OCI-LY7 (cell line): ENCODE measurements around the gene MAPK4. TPM values are rescaled to one million over a fixed set of nuclear protein-coding genes. Genes with fewer than 3 reads are reported as not detected.

Source experiments
- BruUV-seq: library from RNA; stranded (reverse); fragments of 400-500 nt; replicated peaks from 2 replicates; lab custom pipeline; 2021; lab: Mats Ljungman, UMichigan
- CTCF ChIA-PET: fragments of 300-600 bp; sonication (Branson Sonifier 250); formaldehyde crosslinking; loops from one replicate; lab custom pipeline; 2022; ENCODE audit warnings: antibody characterized with exemption; ENCODE audit not compliant: unreplicated experiment; lab: Charles Lee
- POLR2A ChIA-PET: fragments of 300-600 bp; sonication (Branson Sonifier 250); formaldehyde crosslinking; loops from one replicate; lab custom pipeline; 2022; ENCODE audit warnings: antibody characterized with exemption; lab: Charles Lee
- DNase-seq: peaks from one replicate; pipeline ENCODE4 v3.0.0-alpha.2; 2015; ENCODE audit warnings: low spot score
- H2AFZ ChIP-seq: fragments of 200-600 bp; sonication (generic), shearing (Covaris generic); 2 replicates; pipeline ENCODE4 v1.6.1; 2014; ENCODE audit warnings: mild to moderate bottlenecking, antibody characterized with exemption, low read length, moderate library complexity
- H3K27ac ChIP-seq: fragments of 200-600 bp; sonication (generic); 2 replicates; pipeline ENCODE4 v1.5.1; 2014; ENCODE audit warnings: mixed run types, low read depth, mild to moderate bottlenecking, moderate library complexity, low read length, inconsistent platforms; ENCODE audit not compliant: poor library complexity, severe bottlenecking
- H3K36me3 ChIP-seq: fragments of 200-600 bp; sonication (generic); 2 replicates; pipeline ENCODE4 v1.6.1; 2014; ENCODE audit warnings: mild to moderate bottlenecking, antibody characterized with exemption, low read length, moderate library complexity, mixed read lengths; ENCODE audit not compliant: insufficient read depth
- H3K4me1 ChIP-seq: fragments of 200-600 bp; sonication (generic); 2 replicates; pipeline ENCODE4 v1.5.1; 2014; ENCODE audit warnings: mild to moderate bottlenecking, low read length; ENCODE audit not compliant: insufficient read depth, poor library complexity, severe bottlenecking
- H3K4me2 ChIP-seq: fragments of 200-600 bp; sonication (generic); 2 replicates; pipeline ENCODE4 v1.6.1; 2014; ENCODE audit warnings: mild to moderate bottlenecking, low read length
- H3K4me3 ChIP-seq: fragments of 200-600 bp; sonication (generic); 2 replicates; pipeline ENCODE4 v1.5.1; 2014; ENCODE audit warnings: mild to moderate bottlenecking, low read depth, low read length; ENCODE audit not compliant: poor library complexity, severe bottlenecking
- H3K79me2 ChIP-seq: fragments of 200-600 bp; sonication (generic); 2 replicates; pipeline ENCODE4 v1.6.1; 2016; ENCODE audit warnings: low read depth, mild to moderate bottlenecking, low read length, moderate library complexity, mixed read lengths; ENCODE audit not compliant: insufficient read depth
- H3K9me2 ChIP-seq: fragments of 200-600 bp; sonication (generic); 2 replicates; pipeline ENCODE4 v1.6.1; 2016; ENCODE audit warnings: mild to moderate bottlenecking, low read length, mixed read lengths; ENCODE audit not compliant: insufficient read depth
- H3K9me3 ChIP-seq: fragments of 200-600 bp; sonication (generic); 2 replicates; pipeline ENCODE4 v1.6.1; 2014; ENCODE audit warnings: mild to moderate bottlenecking, mixed run types, low read length, mixed read lengths
- H4K20me1 ChIP-seq: fragments of 200-600 bp; sonication (generic); 2 replicates; pipeline ENCODE4 v1.6.1; 2014; ENCODE audit warnings: mild to moderate bottlenecking, antibody characterized with exemption, low read length, moderate library complexity, mixed read lengths; ENCODE audit not compliant: insufficient read depth
- EZH2phosphoT487 ChIP-seq: fragments of 200-600 bp; sonication (generic); IDR thresholded peaks from 2 replicates; pipeline ENCODE4 v1.6.1; 2018; ENCODE audit warnings: low read depth, borderline replicate concordance, mild to moderate bottlenecking, mixed run types, antibody characterized with exemption, low read length, moderate library complexity, mixed read lengths
- intact Hi-C: fragments of 100-400 bp; cut with micrococcal nuclease; formaldehyde crosslinking; loops from one replicate; pipeline ENCODE4 v1.10.0; 2022; ENCODE audit not compliant: unreplicated experiment
- total RNA-seq, 2 experiments: library from RNA; depleted of rRNA in 1 of 2; stranded (reverse); fragments of >200 nt in 1 of 2; shearing (Covaris generic) in 1 of 2; gene quantifications; 2 replicates each; pipeline ENCODE4 v1.2.3, GENCODE V29; 2014 to 2022
- TF ChIP-seq, protein P1 (sequence below): fragments of 200-600 bp; sonication (generic); conservative IDR thresholded peaks from 2 replicates; pipeline ENCODE4 v1.5.1; 2014; ENCODE audit warnings: mild to moderate bottlenecking, antibody characterized with exemption, low read length, moderate library complexity, mixed read lengths

The MAPK4 gene
- total RNA-seq, 2 experiments from 2014 or later = not detected

DNA sequence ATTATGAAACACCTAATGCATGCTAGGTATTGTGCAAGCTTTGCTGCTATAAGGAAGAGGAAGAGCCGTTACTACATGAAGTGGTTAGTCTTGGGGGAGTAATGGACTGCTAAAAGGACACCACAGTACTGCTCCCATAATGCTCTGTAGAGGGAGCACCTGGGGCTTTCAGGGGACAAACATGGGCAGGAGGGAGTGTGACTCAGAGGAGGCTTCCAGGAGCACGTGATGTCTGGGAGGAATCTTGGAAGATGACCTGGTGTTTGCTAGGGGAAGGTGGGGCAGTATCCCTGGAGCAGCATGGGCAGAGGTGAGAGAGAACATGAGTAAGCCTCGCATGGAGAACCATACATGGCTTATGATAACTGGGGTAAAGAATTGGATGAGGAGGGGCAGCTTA lies 18.8 kb downstream of the MAPK4 start:
- Histone ChIP-seq H4K20me1 (no peaks in the 10 kb centered on the region), H3K4me1 (no peaks in the 10 kb centered on the region), H3K4me2 (no peak overlapping the region), H3K9me3 (no peaks in the 10 kb centered on the region), H3K27ac (no peak overlapping the region), H3K79me2 (no peaks in the 10 kb centered on the region), H2AFZ (no peak overlapping the region), H3K4me3 (no peak overlapping the region), H3K36me3 (no peaks in the 10 kb centered on the region), H3K9me2 (no peaks in the 10 kb centered on the region)
- TF ChIP-seq, protein P1, sequence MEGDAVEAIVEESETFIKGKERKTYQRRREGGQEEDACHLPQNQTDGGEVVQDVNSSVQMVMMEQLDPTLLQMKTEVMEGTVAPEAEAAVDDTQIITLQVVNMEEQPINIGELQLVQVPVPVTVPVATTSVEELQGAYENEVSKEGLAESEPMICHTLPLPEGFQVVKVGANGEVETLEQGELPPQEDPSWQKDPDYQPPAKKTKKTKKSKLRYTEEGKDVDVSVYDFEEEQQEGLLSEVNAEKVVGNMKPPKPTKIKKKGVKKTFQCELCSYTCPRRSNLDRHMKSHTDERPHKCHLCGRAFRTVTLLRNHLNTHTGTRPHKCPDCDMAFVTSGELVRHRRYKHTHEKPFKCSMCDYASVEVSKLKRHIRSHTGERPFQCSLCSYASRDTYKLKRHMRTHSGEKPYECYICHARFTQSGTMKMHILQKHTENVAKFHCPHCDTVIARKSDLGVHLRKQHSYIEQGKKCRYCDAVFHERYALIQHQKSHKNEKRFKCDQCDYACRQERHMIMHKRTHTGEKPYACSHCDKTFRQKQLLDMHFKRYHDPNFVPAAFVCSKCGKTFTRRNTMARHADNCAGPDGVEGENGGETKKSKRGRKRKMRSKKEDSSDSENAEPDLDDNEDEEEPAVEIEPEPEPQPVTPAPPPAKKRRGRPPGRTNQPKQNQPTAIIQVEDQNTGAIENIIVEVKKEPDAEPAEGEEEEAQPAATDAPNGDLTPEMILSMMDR = no peak
- no peak for TF ChIP-seq EZH2phosphoT487
- no TSS peak for BruUV-seq
- intact Hi-C loops = no loop called here
- ChIA-PET POLR2A (no interaction called here), CTCF (no interaction called here)
- DNase-seq = no peak

DNA sequence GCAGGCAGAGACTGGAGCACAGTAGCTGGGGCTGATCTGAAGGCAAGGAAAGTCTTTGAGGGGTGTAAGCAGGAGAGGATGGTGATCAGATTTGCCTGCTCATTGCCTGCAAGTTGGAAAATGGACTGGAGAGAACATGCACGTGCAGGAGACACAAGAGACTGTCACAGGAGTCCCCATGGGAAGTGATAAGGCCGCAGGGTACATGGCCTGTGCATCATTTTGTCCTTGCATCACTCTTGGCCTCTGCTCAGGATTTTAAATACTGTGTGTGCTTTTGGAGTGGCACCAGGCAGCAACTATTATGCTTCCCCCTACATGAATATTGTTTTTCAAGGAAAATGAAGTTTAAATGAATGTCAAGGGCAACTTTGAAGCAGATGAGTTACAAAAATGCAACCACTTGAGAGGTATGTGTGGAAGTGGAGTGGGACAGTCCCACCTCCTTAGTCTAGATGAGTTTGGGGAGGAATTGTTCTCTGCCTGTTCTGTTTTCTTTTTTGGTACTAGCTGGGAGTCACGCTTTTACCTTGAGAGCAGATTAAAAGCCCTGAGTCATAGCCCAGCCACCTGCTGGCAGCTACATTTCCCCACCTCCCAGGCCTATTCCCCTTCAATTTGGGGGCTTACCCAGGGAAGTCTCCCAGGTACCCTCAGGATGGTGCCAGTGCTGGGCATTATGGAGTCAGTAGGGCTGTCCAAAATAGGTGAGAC lies 19.3 kb downstream of the MAPK4 start:
- no peaks in the 10 kb centered on the region for H3K9me3 ChIP-seq
- H4K20me1 ChIP-seq = no peaks in the 10 kb centered on the region
- no peaks in the 10 kb centered on the region for H3K79me2 ChIP-seq
- no TSS peak for BruUV-seq
- H3K9me2 ChIP-seq = no peaks in the 10 kb centered on the region
- no peak overlapping the region for H3K4me3 ChIP-seq
- H3K4me1 ChIP-seq = no peaks in the 10 kb centered on the region
- H3K27ac ChIP-seq = no peak overlapping the region
- TF ChIP-seq, protein P1 = no peak
- no peak for TF ChIP-seq EZH2phosphoT487
- DNase-seq = no peak
- ChIA-PET POLR2A (no interaction called here), CTCF (no interaction called here)
- no peaks in the 10 kb centered on the region for H3K36me3 ChIP-seq
- intact Hi-C loops = no loop called here
- H2AFZ ChIP-seq = no peak overlapping the region
- no peak overlapping the region for H3K4me2 ChIP-seq

DNA sequence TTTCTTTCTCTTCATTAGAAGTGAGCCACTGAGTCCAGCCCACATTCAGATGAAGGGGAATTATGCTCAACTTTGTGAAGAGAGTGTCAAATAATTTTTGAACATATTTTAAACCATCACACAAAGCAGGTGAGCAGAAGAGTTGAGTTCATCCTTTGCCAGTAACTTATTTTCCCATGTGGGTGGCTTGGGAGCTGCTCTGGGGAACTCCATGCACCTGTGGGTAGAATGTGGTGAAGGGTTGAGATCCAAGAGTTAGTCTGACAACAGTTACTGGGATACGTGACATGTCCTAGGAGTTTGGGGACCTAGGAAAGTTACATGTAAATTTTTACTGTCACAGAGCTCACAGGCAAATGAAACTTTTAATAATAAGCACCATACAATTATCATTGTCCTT lies 21.6 kb downstream of the MAPK4 start:
- Histone ChIP-seq H3K36me3 (no peaks in the 10 kb centered on the region), H3K4me2 (no peak overlapping the region), H3K9me2 (no peaks in the 10 kb centered on the region), H4K20me1 (no peaks in the 10 kb centered on the region), H3K4me3 (no peak overlapping the region), H3K27ac (no peak overlapping the region), H2AFZ (no peak overlapping the region), H3K9me3 (no peaks in the 10 kb centered on the region), H3K4me1 (no peaks in the 10 kb centered on the region), H3K79me2 (no peaks in the 10 kb centered on the region)
- CTCF ChIA-PET = no interaction called here
- POLR2A ChIA-PET = no interaction called here
- no peak for DNase-seq
- intact Hi-C loops = no loop called here
- no TSS peak for BruUV-seq
- TF ChIP-seq, protein P1 = no peak
- no peak for TF ChIP-seq EZH2phosphoT487
